ENCODE data around the gene PTPRR. TPM values are rescaled to one million over a fixed set of nuclear protein-coding genes. Genes with fewer than 3 reads are reported as not detected.

The PTPRR gene
- polyA plus RNA-seq, 3 donors, result 0.58 to 0.68 (median 0.59) TPM

DNA sequence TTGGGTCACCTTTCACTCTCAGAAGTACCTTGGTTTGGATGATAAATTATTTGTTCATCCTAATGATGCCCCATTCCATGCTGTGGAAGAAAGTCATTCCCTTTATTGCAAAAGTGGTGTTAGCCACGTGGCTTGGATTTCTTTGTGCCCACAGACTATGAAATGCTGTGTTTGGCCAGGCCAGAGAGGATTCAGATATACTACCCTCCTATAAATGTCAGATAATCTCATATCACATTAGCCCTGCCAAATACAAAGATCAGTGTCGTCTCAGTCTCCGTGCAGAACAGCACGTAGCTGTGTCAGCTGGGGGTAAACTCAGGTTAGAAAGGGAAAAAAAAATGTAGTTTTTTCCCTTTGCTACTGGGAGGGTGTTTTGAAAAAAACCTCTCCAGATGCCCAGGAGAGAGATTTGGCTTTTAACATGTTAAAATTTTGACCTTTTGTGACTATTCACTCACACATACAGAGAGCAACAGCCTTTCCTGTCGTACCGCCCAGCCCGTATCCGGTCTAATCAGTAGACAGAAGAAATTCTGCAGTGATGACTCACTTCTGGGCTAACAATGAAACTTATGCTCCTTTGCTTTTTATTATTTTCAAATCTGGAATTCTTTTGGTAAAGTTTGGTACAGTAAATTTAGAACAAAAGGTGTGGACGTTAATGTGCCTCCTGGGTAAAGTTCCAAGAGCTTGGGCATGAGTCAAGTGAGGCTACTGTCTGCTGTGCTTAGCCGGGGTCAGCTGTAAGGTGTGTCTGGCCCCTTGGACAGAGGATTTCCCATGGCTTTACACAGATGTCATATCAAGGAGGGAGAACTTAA, 274.8 kb downstream of the PTPRR start:
- peak; percentile 34 for DNase-seq

DNA sequence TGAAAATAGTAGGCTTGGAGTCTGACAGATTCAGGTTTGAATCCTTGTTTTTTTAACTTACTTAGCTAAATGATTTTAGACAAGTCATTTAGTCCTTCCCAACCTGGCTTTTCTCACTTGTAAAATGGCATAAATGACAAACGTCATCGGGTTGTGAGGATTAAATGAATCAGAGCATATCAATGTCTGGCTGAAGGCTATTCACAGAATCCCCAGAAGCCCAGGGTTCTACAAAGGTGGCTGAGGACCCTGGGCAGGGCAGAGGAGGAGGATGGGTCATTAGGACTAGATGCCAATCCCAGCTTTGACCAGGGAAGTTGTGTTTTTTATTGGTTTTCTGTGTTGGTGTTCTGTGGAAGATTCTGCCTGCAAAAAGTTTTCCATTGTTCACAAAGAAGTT, 275.7 kb downstream of the PTPRR start:
- DNase-seq, result no peak

DNA sequence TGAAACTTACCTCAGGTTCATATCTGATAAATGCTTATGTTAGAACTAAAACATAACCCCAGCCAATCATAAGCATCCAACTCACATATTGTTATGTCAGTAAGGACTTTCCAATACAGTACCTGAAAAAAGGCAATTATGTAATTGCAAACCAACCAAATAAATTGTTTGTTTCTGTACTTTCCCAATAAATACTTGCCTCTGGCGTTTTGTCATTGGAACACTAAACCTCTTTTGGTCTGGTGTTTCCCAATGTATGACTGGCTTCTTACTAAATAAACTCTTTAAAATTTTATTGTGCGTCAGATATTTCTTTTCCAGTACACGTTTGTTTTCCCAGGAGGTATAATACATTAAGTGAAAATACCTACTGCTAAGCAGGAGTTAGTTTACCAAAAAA, 276.6 kb downstream of the PTPRR start:
- no peak for DNase-seq

DNA sequence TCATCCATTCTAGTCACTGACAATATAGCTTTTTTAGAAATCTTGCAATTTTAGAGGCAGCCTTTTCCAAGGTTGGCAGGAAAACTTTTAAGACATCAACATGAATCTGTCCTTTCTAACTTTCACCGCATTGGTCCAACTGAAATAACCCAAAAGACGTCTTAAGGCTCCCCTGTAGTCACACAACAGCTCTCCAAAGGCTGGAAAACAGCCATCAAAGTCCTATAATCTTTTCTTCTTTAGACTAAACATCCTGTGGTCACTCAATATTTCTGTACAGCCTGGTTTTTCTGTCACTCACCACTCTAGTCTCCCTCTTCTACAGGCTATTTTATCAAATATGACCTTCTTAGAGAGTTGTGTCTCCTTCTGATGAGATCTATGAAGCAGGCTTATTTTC, 278.8 kb downstream of the PTPRR start:
- no peak for DNase-seq

DNA sequence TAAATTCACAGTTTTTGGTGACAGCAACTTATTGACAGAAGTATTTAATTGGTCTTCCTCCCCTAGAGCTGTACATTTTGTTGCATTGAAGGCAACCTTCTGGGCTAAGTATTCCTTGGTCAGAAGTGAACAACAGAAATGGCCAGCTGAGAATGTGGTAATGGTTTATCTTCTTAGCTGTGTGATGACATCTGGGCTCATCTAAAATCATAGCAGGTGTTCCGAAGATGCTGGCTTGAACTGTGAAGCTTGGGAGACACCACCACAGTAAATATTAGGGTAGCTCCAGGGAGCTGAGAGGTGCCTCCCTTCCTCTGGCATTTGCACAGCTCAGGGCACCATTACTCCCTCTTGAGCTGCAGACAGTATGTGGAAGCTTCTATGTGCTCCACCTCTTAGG, 279.6 kb downstream of the PTPRR start:
- DNase-seq, result no peak

DNA sequence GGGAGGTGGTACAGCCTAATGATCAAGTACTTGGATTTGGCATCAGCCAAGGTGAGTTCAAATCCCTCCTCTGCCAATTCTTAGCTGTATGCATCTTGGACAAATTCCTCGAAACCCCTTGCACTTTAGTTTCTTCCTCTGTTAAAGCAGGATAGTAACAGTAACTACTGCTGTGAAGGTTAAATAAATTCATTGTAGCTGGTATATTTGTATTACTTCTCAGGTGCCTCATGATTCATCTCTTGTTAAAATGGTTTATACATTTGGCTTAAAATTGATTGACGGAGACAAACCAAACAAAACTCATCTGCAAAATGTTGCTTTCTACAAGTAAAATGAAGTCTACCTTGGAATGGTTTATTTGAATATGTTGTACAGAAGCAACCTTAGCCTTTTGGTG, 281.0 kb downstream of the PTPRR start:
- DNase-seq, result no peak

DNA sequence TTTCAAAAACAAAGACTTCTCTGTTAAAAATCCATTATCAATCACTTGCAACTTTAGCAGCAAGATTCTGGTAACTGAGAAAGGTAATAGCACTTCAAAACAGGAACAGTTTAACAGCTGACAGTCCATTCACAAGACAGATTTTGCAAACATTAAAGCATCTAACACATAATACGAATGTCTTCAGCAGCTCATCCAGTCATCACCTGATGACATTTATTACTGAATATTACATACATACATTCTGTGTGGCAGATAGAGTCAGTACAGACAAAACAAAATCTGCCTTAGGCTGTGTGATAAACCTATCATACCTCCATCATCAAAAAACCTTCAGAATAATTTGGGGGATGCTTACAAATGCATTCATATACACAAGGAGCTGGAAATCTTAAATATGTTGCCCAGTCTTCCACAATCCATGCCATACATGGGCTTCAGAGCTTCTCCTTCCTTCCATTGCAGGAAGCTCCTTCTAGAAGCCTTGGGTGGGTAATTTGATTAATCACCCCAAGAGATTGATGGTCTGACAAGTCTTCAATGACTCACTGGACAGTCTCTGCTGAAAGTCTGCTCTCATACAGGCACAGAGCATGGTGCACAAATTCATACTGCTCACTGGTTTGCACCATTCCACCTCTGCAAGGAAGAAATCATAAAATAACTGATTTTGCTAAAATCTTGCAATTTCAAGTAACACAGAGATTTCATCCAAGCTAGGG, 281.7 kb downstream of the PTPRR start:
- DNase-seq, result no peak

DNA sequence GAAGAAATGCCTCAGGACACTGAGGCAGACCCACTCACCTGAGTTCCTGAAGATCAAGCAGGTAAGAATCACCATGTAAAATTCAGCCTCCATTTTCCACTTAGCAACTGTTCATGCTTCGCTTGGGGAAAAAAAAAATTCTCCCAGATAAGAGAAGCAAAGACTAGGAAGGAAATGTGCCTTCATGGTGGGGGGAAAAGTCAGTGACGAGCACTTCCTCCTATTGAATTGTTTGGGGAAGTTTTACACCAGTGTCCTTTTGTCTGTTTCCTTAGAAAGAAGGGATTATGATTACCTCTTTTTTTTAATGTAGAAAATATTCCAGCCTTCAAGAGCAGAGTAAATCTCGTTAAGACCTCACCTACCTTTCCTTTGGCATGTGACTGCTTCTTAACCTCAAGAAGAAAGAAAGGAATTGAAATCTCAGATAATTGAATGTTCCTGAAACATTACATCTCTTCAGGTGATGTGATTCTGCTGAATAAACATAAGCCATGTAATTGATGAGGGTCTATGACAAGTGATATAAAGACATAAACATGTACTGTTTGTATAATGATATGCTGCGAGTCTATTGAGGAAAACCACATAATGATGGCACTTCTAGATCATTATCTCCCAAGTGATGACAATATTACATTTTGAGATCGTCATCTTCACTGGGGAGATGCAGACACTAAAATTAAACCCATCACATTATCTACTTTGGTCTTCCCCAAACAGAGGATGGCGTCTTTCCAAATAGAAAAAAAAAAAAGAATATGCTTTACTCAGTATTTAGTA, 283.0 kb downstream of the PTPRR start, which contains the start of gene PTPRB:
Gene PTPRB (minus strand): TSS at position 127 of the 783 bp plus-strand sequence. CDS start 34 bp downstream, at position 93.
- DNase-seq, result no peak

DNA sequence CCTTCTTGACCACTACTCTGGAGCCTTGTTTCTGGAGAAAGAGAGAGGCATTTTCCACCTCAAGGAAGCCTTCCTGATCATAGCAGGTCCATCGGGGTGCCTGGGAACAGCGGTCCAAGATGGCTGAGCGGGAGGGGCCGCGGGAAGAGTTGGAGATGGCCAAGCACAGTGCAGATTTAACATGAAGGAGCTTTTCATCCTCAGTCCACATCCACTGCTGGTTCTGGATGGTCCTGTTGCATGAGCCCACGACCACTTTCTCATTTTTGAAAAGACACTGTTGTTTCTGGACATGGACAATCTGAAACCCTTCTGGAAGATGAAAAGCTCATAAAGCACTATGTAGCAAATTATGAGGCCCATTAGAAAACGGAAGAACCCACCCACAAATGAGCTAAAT, 284.8 kb downstream of the PTPRR start:
- DNase-seq, result no peak

DNA sequence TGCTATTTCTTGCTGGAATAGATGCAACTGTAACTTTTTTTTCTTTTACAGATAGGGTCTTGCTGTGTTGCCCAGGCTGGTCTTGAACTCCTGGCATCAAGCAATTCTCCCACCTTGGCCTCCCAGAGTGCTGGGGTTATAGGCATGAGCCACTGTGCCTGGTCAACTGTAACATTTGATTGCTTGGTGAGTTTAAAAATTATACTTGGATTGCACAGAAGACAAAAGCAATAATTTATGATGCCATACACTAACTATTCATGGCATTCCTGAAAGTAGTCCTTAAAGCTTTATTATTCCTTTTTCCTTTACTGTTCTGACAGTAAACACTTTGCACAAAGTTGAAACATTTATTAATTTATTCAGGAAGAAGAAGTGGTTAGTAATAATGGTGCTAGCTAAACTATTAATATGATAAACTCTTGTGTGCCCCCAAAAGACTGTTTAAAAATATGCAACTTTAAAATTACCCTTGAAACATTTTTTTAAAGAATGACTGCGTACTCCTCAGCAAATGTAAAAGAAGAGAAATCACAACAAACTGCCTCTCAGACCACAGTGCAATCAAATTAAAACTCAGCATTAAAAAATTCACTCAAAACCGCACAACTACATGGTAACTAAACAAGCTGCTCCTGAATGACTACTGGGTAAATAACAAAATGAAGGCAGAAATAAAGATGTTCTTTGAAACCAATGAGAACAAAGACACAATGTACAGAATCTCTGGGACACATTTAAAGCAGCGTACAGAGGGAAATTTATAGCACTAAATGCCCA, 291.6 kb downstream of the PTPRR start:
- DNase-seq, result no peak

DNA sequence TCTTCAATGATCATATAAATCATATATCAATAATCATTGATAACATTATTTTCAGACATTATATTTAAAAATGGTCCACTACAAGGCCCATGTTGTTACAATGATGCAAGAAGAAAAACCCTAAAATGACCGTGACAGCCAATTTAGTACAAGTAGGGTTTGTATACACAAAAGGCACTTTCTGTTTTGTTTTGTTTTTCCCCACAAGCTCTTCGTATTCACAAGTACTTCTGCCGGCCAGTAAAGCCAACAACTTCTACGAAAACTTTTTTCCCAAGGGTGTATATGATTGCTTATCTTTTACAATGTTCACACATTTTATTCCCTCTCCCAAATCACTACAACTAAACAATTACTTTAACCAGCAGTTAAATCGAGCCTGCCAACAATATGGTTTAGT, 292.9 kb downstream of the PTPRR start:
- no peak for DNase-seq

DNA sequence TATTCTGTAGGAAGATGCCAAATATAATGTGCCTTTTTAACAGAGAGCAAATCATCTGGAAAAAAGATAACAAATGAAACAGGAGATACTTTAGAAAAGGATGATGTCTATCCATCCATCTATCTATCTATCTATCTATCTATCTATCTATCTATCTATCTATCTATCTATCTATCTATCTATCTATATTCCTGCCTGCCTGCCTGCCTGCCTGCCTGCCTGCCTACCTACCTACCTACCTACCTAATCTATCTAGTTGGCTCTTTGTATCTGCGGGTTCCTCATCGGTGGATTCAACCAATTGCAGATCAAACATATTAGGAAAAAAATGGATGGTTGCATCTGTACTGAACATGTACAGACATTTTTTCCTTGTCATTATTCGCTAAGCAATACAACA, 294.4 kb downstream of the PTPRR start:
- DNase-seq, result no peak

DNA sequence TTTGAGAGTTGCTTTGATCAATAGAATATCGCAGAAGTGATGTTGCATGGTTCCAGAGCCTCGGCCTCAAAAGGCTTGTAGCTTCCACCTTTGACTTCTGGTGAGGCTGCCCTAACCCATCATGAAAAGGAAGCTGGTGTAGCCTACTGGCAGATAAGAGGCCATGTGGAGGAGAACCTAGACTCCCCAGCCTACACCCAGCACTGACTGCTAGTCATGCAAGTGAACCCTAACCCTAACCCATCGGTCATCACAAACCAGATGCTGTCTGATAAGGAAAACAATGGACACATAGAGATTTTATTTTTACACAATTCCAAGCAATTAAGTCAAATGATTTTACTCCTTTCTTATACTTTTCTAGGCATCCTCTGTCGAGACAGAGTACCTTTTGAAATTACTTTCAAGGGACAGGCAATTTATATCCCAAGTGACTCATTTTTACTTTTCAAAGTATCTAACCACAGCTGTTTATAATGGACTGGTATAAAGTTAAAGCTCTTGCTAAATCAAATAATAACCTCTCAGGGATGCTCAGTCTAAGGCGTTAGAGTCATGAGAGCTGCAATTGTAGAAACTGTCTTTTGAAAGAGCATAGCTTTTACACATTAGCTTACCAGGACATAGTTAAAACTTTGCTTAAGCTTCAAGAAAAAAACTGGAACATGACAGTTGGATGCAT, 300.9 kb downstream of the PTPRR start:
- DNase-seq, result no peak

DNA sequence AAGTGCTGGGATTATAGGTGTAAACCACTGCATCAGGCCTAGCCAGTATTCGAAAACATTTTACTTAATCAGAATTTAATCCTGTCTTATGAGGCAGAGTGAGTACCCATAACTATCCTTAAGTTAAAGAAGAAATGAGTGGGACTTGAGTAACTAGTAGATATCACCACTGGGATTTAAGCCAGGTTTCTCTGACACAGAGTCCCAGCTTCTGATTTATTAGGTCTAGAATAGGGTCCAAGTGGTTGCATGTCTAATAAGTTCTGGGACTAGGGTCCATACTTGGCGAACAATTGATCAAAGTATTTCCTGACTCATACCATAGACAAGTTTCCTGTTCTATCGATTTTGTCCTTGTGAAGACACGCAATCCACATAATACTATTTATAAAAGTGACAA, 302.2 kb downstream of the PTPRR start:
- no peak for DNase-seq

DNA sequence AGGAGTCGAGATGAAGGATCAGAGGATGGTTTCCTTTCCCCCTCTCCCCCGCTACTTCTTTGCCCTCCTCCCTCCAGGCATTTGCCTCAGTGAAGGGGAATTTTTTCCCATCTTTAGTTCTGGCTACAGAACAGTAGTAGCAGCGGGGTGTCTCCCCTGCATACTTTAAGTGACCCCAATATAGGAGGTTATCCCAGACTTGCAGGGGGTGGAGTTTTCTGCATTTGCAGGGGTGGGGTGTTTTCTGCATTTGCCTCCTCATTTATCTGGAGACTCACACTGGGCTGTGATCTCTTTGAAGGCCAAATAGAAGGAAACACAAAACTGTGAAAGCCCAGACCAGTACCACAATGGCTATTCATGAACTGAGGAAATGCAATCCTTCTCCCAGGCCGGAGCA, 303.1 kb downstream of the PTPRR start:
- no peak for DNase-seq

DNA sequence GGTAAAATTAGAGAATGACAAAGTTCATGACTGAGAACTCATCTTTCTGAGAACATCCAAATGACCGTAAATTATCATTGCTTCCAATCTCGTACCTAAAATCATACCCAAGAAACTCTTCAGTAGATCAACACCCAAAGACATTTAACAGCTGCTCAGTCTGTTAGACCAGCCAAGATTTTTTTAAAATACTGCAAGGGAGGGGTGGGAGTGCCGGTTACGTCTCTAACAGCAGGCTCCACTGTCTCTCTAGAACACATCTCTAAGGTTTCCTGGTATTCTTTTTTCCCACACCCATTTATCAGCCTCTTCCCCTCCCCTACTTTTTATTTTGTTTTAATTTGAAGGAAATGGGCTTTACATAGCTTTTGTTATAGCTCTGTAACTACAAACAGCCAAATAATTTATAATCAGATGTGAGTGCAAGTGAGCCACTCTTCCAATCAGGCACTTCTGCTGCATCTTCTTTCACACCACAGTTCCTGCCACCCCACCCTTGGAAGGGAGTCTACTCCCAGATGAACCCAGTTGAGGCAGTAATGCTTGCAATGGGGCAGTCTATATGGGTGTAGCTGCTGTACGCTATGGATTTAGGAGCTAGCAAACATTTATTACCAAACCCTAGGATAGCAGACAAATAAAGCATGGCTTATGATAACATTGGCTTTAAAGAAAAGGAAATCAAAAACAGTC, 305.2 kb downstream of the PTPRR start:
- DNase-seq, result no peak

DNA sequence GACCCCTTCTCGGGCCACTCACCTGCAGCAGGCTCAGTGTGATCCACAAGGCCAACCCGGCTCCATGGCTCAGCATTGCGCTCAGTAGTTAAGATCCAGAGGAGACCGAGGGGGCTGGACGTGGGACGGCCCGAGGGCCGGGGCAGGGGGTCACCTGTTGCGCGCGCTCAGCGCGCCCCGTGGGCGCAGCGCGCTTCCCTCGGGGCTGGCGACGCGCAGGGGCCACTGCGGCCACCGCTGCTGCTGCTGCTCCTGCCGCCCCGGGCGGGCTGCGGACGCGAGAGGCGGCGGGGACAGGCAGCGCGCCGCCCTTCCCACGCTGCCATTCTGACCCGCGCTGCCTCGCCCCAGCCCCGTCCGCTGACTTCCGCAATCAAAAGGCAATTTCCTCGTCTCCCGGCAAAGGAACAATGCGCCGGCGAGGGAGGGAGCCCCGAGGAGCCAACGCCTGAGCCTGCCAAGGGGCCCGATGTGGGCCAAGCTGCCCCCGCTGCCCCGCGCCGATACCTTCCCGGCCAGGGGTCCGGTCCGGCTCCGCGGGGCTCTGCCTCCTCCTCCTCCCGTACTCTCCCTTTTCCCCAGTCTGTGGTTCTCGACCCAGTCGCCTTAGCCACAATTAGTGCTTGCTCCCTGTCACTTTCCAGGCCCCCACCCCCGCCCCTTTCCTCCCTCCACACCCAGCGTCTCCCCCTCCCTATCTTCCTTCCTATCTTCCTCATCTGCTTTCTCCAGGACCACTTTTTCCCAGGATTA, 310.6 kb downstream of the PTPRR start:
- peak; percentile 36 for DNase-seq

DNA sequence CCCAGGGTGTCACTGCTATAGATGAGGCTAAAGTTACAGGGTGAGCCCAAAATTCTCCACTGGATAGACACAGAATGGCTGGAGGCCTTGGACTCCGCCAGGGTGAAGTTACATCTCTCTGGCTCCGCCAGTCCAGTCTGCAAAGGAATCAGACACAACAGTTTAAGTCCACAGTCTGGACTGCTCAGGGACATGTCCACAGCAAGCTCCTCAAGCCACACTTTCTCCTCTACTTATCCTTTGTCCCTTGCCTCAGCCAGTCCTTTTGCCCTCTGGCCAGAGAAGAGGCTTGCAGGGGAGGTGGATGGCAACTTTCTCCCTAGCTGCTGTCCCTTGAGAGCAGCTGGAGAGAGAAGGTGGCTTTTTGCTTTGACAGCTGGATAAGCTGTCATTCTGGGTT, 311.3 kb downstream of the PTPRR start:
- no peak for DNase-seq

DNA sequence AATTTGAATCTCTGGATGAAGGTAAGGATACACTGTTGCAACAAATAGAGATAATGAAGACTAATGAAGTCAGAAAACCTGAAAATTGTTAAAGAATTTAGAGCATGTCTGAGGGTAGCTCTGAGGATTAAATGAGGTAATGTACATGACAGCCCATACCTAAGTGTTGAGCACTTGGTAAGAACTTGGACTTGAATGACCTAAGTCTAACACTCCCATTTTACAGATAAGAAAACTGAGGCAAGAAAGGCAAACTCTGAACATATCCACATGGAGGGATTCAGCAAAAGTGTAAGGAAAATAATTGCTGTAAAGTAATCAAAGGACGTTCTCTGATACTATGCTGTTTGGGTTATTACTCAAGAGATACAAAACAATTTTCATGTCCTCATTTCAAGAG, 312.4 kb downstream of the PTPRR start:
- no peak for DNase-seq

DNA sequence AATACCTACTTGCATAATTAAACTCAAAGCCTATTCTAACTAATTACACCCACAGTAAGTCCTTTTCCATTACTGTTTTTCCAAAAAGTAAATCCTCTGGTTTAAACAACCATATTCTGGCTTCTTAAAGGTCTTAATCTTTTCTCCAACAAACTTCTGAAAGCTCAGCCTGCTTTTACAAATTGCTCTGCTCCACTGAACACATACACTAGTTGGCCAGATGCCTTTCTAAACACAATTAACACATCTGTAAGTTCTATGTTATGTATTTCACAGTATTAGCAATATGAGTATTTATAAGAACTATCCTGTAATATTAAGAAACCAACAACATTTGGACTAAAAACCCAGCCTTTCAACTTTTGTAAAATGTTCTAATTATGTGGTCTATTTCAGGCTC, 313.4 kb downstream of the PTPRR start:
- DNase-seq, result no peak

All from renal pelvis (tissue), 4 donors.